Upper lobe of left lung (tissue), 6 donors: ENCODE measurements around the gene FOXO1. TPM values are rescaled to one million over a fixed set of nuclear protein-coding genes. Genes with fewer than 3 reads are reported as not detected.

ENCODE experiments used
- ATAC-seq, 2 donors: fragments of 200-7000 bp; cut with Tn5 transposase; one replicate each; pipeline ENCODE4 v1.9.1; 2022; ENCODE audit warnings: mild to moderate bottlenecking in 2 of 2, moderate library complexity in 2 of 2; ENCODE audit not compliant: low FRiP score in 2 of 2
- DNase-seq, 2 donors: peaks; one replicate each; pipeline ENCODE4 v3.0.0-alpha.2; 2019 to 2020
- H3K27ac ChIP-seq, 4 donors: fragments of 200-600 bp; sonication (generic); one replicate each; pipeline ENCODE4 v1.5.1; 2016 to 2019
- H3K27me3 ChIP-seq, 4 donors: fragments of 200-600 bp; sonication (generic); one replicate each; pipeline ENCODE4 v1.5.1; 2017 to 2019
- H3K36me3 ChIP-seq, 4 donors: fragments of 200-600 bp; sonication (generic); one replicate each; pipeline ENCODE4 v1.5.1; 2016 to 2019
- H3K4me1 ChIP-seq, 4 donors: fragments of 200-600 bp; sonication (generic); one replicate each; pipeline ENCODE4 v1.5.1; 2018 to 2019
- H3K4me3 ChIP-seq, 4 donors: fragments of 200-600 bp; sonication (generic); one replicate each; pipeline ENCODE4 v1.5.1; 2017 to 2019; ENCODE audit warnings: mild to moderate bottlenecking in 2 of 4, moderate library complexity in 1 of 4
- H3K9me3 ChIP-seq, 4 donors: fragments of 200-600 bp; sonication (generic); one replicate each; pipeline ENCODE4 v1.5.1; 2018 to 2019
- CTCF ChIP-seq, 6 experiments: fragments of 450-650 bp in 4 of 6; fragments of 200-600 bp in 2 of 6; sonication (generic) in 2 of 6; IDR thresholded peaks; one replicate each; pipeline ENCODE4 v1.5.1; 2016 to 2019; ENCODE audit warnings: antibody characterized with exemption in 6 of 6
- EP300 ChIP-seq, 4 donors: sonication (generic); formaldehyde crosslinking; IDR thresholded peaks; one replicate each; pipeline ENCODE4 v1.5.1; 2017; ENCODE audit warnings: antibody characterized with exemption in 4 of 4, control low read depth in 2 of 4
- POLR2A ChIP-seq, 4 donors: fragments of 450-650 bp; IDR thresholded peaks; one replicate each; pipeline ENCODE4 v1.5.1; 2016 to 2017; ENCODE audit warnings: antibody characterized with exemption in 4 of 4, mild to moderate bottlenecking in 2 of 4
- POLR2AphosphoS5 ChIP-seq, 2 donors: sonication (generic); formaldehyde crosslinking; IDR thresholded peaks; one replicate each; pipeline ENCODE4 v1.5.1; 2017; ENCODE audit warnings: antibody characterized with exemption in 2 of 2
- WGBS, 2 donors: methylation state at CpG; one replicate each; pipeline ENCODE4 v1.1.5; 2017 to 2018; 5-methylcytosine and 5-hydroxymethylcytosine counted together
- total RNA-seq, 6 donors: library from RNA; depleted of rRNA in 4 of 6; stranded (reverse); fragments of >200 nt in 4 of 6; gene quantifications; one replicate each; pipeline versions ENCODE4 v1.1.0 to v1.2.1, GENCODE V29; 2016 to 2021
- donor health status: DM: no; HTN: no; CAD: no; lungs with moderate emphysema.
- donor health status: DM: no; HTN: yes; CAD: no; lungs with severe emphysema.

The FOXO1 gene
- total RNA-seq, 6 donors from 2014 or later, result 23.0 to 36.8 (median 31.2) TPM

GRCh38 chr13:40566811-40567210, 99.6 kb downstream of the FOXO1 start:
- Histone ChIP-seq H3K4me1 (peaks cover 28 to 63% (median 42%) of the 10 kb centered on the region in 4 donors), H3K4me3 (no peak overlapping the region), H3K36me3 (no peaks in the 10 kb centered on the region), H3K27ac (no peak overlapping the region), H3K9me3 (no peaks in the 10 kb centered on the region), H3K27me3 (no peaks in the 10 kb centered on the region)
- DNase-seq, result no peak
- 50 to 70% methylated on average over 2 of the region's 2 CpGs for whole genome bisulfite sequencing, 2 donors
- no peak for TF ChIP-seq EP300 (IDR thresholded peaks at IDR 0.05)
- TF ChIP-seq CTCF (IDR thresholded peaks at IDR 0.05), result no peak
- no peak for TF ChIP-seq POLR2AphosphoS5 (IDR thresholded peaks at IDR 0.05)
- no peak for TF ChIP-seq POLR2A (IDR thresholded peaks at IDR 0.05)
- no peak for ATAC-seq

GRCh38 chr13:40565282-40566148, 100.9 kb downstream of the FOXO1 start:
- Histone ChIP-seq H3K4me1 (peaks cover 28 to 63% (median 46%) of the 10 kb centered on the region in 4 donors), H3K36me3 (no peaks in the 10 kb centered on the region), H3K27ac (no peak overlapping the region), H3K4me3 (no peak overlapping the region), H3K9me3 (no peaks in the 10 kb centered on the region), H3K27me3 (no peaks in the 10 kb centered on the region)
- ATAC-seq (peak in 1 of 2 donors; percentile 9), DNase-seq (peak in 1 of 2 donors; percentile 33)
- 91 to 96% methylated on average over 4 to 5 of the region's 5 CpGs for WGBS, 2 donors
- no peak for TF ChIP-seq CTCF (IDR thresholded peaks at IDR 0.05)
- TF ChIP-seq POLR2A (IDR thresholded peaks at IDR 0.05), result no peak

- peaks cover 29 to 60% (median 45%) of the 10 kb centered on the region in 4 donors for H3K4me1 ChIP-seq
- H3K36me3 ChIP-seq, result peaks cover 0 to 9% (median 4%) of the 10 kb centered on the region in 4 donors
- 34 to 35% methylated on average over 15 of the region's 15 CpGs for WGBS, 2 donors
- ATAC-seq (peak in 1 of 2 donors; percentile 12), DNase-seq (no peak)
- peak overlapping the region in 1 of 4 donors; percentile 27 for H3K27ac ChIP-seq
- no peak overlapping the region for H3K4me3 ChIP-seq
- TF ChIP-seq CTCF (IDR thresholded peaks at IDR 0.05) (no peak), EP300 (IDR thresholded peaks at IDR 0.05) (no peak), POLR2AphosphoS5 (IDR thresholded peaks at IDR 0.05) (no peak), POLR2A (IDR thresholded peaks at IDR 0.05) (no peak)
- no peaks in the 10 kb centered on the region for H3K9me3 ChIP-seq
- H3K27me3 ChIP-seq, result no peaks in the 10 kb centered on the region
These were observed 102.0 kb downstream of the FOXO1 start for GRCh38 chr13:40564342-40565001.

- Histone ChIP-seq H3K9me3 (no peaks in the 10 kb centered on the region), H3K36me3 (peaks cover 0 to 14% (median 4%) of the 10 kb centered on the region in 4 donors), H3K4me3 (no peak overlapping the region), H3K27me3 (no peaks in the 10 kb centered on the region), H3K4me1 (peaks cover 34 to 58% (median 46%) of the 10 kb centered on the region in 4 donors), H3K27ac (peak overlapping the region in 3 of 4 donors; percentile 14 to 43 (median 19))
- WGBS, 2 donors, result 47 to 54% methylated on average over 12 to 14 of the region's 14 CpGs
- TF ChIP-seq CTCF (IDR thresholded peaks at IDR 0.05), result no peak
- TF ChIP-seq POLR2AphosphoS5 (IDR thresholded peaks at IDR 0.05), result no peak
- no peak for TF ChIP-seq POLR2A (IDR thresholded peaks at IDR 0.05)
- TF ChIP-seq EP300 (IDR thresholded peaks at IDR 0.05), result no peak
- peak in 1 of 2 donors; percentile 35 for DNase-seq
- peak; percentile 27 to 44 for ATAC-seq
These were observed 102.9 kb downstream of the FOXO1 start for GRCh38 chr13:40563350-40564125.
